Tibial nerve (tissue), 4 donors: ENCODE results near the gene SMAD2.

Experiments
- CTCF ChIP-seq, 5 experiments: fragments of 200-600 bp in 3 of 5; fragments of 450-650 bp in 2 of 5; sonication (generic) in 3 of 5; IDR thresholded peaks; one replicate each; pipeline ENCODE4 v1.5.1; 2016 to 2019; ENCODE audit warnings: antibody characterized with exemption in 5 of 5, mild to moderate bottlenecking in 3 of 5, moderate library complexity in 2 of 5
- EP300 ChIP-seq, 2 donors: sonication (generic); formaldehyde crosslinking; IDR thresholded peaks; one replicate each; pipeline ENCODE4 v1.6.1; 2017; ENCODE audit warnings: antibody characterized with exemption in 2 of 2, mild to moderate bottlenecking in 1 of 2
- POLR2A ChIP-seq, 2 donors: fragments of 450-650 bp; IDR thresholded peaks; one replicate each; pipeline ENCODE4 v1.6.1; 2017; ENCODE audit warnings: antibody characterized with exemption in 2 of 2, mild to moderate bottlenecking in 2 of 2, moderate library complexity in 2 of 2

- TF ChIP-seq CTCF (IDR thresholded peaks at IDR 0.05) (no peak), POLR2A (IDR thresholded peaks at IDR 0.05) (no peak), EP300 (IDR thresholded peaks at IDR 0.05) (no peak)
These were observed 99.1 kb downstream of the SMAD2 start for GRCh38 chr18:47831351-47831750.
